Stomach (tissue), 4 donors: ENCODE results near the gene RIMBP2.

Experiments
- CTCF ChIP-seq, 7 experiments: fragments of 450-650 bp in 4 of 7; fragments of 200-600 bp in 3 of 7; sonication (generic) in 3 of 7; IDR thresholded peaks; one replicate each; pipeline ENCODE4 v1.5.1; 2016 to 2019; ENCODE audit warnings: antibody characterized with exemption in 7 of 7, control low read depth in 2 of 7, mild to moderate bottlenecking in 1 of 7
- POLR2A ChIP-seq, 4 donors: fragments of 450-650 bp; IDR thresholded peaks; one replicate each; pipeline ENCODE4 v1.6.1; 2016; ENCODE audit warnings: antibody characterized with exemption in 4 of 4, control low read depth in 2 of 4, mild to moderate bottlenecking in 1 of 4, moderate library complexity in 1 of 4
- POLR2AphosphoS5 ChIP-seq, 3 donors: sonication (generic); formaldehyde crosslinking; IDR thresholded peaks; one replicate each; pipeline ENCODE4 v1.6.1; 2016; ENCODE audit warnings: antibody characterized with exemption in 3 of 3

- no peak for TF ChIP-seq CTCF (IDR thresholded peaks at IDR 0.05)
- no peak for TF ChIP-seq POLR2AphosphoS5 (IDR thresholded peaks at IDR 0.05)
- no peak for TF ChIP-seq POLR2A (IDR thresholded peaks at IDR 0.05)
Observed at GRCh38 chr12:130589540-130590317, 126.4 kb downstream of the RIMBP2 start.
